Activated T-cell treated with anti-CD3 and anti-CD28 coated beads for 48 hours (primary cell): ENCODE data around the gene HSPA5.
A peak's percentile ranks its signal among the peaks of the same experiment; 100 is the strongest.

Experiments
- DNase-seq: peaks from one replicate; pipeline ENCODE4 v3.0.0-alpha.2; 2020; ENCODE audit warnings: low read depth

The HSPA5 gene

DNA sequence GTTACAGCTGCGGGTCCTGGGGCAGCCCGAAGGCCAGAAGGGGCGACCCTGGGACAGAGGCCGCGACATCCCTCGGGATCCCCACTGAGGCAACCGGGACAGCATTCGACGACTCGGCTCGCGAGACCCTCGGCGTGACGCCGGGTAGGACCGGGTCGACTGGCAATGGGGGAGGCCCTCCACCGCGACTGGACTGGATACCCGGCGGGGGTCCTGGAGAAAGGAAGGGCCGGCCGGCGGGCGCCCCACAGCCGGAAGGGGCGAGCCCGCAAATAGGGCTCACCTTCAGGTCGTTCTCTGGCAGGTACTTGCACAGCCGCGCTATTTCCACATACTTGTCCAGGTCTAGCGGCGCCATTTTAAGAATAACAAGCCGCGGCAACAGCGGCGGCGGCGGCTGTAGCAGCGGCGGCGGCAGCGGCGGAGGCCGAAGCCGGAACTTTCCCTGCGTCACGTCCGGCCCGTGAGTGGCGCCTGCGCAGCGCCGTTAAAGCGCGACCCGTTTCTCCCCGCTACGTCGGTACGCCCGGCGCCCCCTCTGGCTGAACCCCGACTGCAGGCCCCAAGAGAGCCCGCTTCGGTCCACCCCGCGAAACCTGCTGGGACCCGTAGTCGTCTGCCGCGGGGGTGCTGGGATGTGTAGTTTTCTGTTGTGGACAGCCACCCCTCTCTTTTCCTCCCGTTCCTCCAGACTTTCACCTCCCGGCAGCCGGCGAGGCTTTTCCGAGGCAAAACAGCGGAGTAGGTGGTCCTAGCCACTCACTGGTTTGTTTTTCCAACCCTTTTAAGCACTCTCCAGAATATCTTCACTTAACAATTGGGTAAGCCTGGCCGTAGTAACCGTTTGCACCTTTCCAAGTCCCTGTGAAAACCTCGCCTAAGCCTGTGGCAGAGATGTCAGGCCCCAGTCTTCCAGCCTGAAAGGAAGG, 51.5 kb downstream of the HSPA5 start, which contains the start of gene PPP6C:
Gene PPP6C (minus strand): TSS at position 443 of the 929 bp plus-strand sequence. CDS start 85 bp downstream, at position 358.
- DNase-seq: peak; percentile 97

DNA sequence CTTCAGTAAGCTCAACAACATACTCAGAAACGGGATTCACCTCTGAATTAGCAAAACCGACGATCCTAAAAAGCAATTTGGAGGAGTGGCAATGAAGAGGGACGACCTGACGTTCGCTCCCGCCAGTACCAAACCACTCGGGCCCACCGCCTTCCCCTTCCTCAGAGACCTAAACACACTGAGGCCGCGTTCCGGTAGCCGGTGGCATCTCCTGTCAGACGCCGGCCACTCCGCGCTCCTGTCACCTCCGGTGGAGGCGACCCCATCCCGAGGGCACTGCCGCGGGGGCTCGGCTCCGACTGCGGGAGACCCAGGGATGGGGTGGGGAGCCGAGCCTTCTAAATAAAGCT, 52.2 kb downstream of the HSPA5 start:
- no peak for DNase-seq
